ENCODE results near the gene ZNF560.
"Not testable (repeated sequence)": the region's sequence is repeated elsewhere in the genome, so short reads cannot be mapped to it uniquely, and the experiment has no call there.

ZNF560 gene

DNA sequence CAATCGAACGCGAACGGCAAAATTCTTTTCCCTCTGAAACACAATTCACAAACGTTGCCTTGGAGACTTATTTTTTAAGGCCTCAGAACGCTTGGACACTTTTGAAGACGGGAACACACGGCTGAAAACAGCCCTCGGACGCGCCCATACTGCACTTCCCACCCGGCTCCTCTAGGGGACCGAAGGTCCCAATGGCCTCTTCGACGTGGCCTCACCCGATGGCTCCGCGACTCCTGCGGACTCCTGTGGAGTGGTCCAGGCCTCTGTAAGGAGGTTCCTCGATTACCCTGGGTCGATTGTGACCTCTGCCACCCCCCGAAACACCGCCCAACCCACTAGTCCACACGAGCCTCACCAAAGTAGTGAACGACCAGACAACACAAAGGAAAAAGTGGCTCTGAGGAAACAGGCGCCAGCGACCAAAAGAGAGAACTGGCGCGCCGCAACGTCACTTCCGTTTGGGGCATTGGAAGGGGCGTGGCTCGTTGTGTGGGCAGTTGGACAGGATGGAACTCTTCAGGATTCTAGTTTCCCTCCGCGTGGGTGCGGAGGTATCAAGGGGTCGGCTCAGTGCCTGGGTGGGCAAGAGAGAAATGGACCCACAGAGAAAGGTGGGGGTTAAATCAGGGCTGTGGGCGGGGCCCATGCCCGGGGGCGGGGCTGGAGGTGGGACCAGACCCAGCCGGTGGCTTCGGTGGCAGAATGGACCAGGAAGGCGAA lies at the start of gene ZNF560:
TSS of gene ZNF560 (minus strand) at position 434 of the 720 bp plus-strand sequence. CDS start 23,303 bp downstream, outside the sequence.
- in situ Hi-C loops (cut with HindIII; ENCODE audit: low sequenced_read_pairs) = no loop called here

DNA sequence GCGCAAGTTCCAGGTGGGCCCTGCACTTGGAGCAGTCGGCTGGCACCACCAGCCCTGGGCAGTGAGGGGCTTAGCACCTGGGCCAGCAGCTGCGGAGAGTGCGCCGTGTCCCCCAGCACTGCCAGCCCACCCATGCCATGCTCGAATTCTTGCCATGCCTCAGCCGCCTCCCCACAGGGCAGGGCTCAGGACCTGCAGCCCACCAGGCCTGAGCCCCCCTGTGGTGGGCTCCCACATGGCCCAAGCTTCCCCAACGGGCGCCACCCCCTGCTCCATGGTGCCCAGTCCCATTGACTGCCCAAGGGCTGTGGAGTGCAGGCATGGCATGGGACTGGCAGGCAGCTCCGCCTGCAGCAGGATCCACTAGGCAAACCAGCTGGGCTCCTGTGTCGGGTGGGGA lies 49.5 kb upstream of the ZNF560 start:
- in situ Hi-C loops (cut with HindIII; ENCODE audit: low sequenced_read_pairs) = no loop called here

DNA sequence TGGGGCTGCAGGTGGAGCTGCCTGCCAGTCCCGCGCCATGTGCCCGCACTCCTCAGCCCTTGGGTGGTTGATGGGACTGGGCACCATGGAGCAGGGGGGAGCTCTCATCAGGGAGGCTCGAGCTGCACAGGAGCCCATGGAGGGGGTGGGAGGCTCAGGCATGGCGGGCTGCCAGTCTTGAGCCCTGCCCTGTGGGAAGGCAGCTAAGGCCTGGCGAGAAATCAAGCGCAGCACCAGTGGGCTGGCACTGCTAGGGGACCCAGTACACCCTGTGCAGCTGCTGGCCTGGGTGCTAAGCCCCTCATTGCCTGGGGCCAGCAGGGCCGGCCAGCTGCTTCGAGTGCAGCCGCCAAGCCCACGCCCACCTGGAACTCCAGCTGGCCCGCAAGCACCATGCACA lies 42.9 kb upstream of the ZNF560 start:
- in situ Hi-C loops (cut with HindIII; ENCODE audit: low sequenced_read_pairs) = not testable (repeated sequence)

DNA sequence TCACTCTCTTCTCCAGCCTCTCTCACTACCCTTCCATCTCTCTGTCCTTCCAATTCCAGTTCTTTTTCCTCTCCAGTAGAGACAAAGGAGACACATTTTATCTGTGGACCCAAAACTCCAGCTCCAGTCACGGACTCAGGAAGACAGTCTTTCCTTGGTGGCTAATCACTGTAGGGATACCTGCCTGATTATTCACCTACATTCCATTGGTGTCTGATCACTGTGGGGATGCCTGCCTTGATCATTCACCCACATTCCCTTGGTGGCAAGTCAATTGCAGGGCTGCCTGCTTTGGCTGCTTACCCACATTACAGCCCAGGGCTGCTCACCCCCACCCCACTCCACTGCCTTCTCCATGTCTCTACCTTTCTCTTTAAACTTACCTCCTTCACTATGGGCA lies 41.5 kb upstream of the ZNF560 start:
- in situ Hi-C loops (cut with HindIII; ENCODE audit: low sequenced_read_pairs) = not testable (repeated sequence)

DNA sequence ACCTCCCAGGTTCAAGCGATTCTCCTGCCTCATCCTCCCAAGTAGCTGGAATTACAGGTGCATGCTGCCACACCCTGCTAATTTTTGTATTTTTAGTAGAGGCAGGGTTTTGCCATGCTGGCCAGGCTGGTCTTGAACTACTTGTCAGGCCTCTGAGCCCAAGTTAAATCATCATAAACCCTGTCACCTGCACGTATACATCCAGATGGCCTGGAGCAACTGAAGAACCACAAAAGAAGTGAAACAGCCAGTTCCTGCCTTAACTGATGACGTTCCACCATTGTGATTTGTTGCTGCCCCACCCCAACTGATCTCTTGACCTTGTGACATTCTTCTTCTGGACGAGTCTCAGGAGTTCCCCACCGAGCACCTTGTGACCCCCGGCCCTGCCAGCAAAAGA lies 40.8 kb upstream of the ZNF560 start:
- in situ Hi-C loops (cut with HindIII; ENCODE audit: low sequenced_read_pairs) = not testable (repeated sequence)

DNA sequence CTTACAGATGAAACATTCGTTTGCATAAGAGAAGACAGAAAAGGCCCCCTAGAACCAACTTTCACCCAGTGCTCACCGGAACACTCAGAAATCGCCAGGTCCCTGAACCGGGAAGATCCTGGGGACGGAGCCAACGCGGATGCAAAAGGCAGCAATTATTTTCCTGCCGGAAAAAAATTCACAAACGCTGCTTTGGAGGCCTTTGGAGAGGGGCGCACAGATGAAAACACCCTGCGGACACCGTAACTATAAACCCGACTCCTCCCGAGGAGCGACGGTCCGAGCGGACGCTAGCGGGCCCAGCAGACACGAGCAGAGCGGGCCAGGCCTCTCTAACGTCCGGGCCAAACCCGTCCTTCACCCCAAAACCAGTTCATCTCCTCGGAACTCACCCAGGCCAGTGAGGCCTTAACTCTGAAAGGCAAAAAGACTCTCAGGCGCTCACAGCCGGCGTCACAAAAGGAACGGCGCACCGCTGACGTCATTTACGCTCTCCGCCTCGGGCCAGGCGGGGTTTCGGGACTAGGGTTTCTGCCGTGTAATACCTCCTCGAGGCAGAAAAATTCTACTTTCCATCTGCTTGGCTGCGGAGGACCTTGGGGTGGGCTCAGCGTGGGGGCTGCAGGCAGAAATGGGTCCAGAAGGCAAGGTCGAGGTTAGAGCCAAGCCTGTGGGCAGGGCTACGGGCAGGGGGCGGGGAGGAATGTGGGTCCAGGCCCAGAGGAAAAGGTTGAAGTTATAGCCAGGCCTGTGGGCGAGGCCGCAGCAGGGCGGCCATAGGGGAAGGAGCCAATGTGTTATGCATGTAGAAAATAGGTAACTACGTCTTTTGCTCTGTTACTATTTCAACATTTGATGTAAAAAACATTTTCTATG lies 40.0 kb upstream of the ZNF560 start, which contains the start of gene ZNF426:
TSS of gene ZNF426 (minus strand) at position 463 of the 876 bp plus-strand sequence. CDS start 2,413 bp downstream, outside the sequence.
- in situ Hi-C loops (cut with HindIII; ENCODE audit: low sequenced_read_pairs) = no loop called here

DNA sequence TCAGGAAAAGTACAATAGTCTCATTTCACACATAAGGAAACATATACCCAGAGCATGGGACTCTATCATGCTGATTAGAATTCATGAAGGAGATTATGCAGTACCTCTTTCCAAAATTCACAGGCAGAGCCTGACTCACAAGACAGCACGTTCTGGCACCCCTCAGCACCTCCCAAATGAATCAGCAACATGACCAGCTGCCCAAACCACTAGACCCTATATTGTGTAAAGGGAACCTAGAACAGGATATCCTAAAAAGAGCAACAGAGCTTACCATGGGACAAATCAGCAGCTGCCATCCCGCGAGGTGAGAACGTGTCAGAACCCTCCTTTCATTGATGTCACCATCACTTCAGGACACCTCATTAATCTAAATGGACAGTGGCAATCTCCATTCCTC lies 37.5 kb upstream of the ZNF560 start:
- in situ Hi-C loops (cut with HindIII; ENCODE audit: low sequenced_read_pairs) = no loop called here

DNA sequence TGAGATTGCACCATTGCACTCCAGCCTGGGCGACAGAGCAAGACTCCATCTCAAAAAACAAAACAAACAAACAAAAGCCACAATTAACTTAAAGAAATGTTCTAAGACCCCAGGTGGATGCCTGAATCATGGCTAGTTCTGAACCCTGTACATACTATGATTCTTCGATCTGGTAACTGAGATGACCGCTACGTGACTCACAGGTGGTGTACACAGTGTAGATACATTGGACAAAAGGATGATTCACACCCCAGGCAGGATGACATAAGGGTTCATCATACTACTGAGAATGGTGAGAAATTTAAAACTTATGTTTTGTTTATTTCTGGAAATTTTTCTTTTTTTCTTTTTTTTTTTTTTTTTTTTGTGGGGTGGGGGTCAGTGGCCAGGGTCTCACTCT lies 33.5 kb upstream of the ZNF560 start:
- in situ Hi-C loops (cut with HindIII; ENCODE audit: low sequenced_read_pairs) = no loop called here

DNA sequence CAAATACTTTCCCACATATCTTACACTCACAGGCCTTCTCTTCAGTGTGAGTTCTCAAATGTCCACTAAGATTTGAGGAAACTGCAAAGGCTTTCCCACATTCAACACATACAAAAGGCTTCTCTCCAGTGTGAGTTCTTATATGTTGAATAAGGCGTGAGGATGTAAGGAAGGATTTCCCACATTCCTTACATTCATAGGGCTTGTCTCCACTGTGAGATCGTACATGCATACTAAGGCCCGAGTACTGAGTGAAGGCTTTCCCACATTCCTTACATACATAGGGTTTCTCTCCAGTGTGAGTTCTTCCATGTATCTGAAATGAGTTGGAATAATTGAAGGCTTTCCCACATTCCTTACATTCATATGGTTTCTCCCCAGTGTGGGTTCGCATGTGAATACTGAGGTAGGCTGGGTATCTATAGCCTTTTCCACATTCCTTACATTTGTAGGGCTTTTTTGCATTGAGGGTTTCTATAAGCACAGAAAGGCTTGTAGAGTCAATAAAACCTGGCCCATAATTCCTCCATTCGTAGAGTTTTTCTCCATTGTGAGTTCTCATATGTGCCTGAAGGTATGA lies 30.4 kb upstream of the ZNF560 start:
- in situ Hi-C loops (cut with HindIII; ENCODE audit: low sequenced_read_pairs) = no loop called here

DNA sequence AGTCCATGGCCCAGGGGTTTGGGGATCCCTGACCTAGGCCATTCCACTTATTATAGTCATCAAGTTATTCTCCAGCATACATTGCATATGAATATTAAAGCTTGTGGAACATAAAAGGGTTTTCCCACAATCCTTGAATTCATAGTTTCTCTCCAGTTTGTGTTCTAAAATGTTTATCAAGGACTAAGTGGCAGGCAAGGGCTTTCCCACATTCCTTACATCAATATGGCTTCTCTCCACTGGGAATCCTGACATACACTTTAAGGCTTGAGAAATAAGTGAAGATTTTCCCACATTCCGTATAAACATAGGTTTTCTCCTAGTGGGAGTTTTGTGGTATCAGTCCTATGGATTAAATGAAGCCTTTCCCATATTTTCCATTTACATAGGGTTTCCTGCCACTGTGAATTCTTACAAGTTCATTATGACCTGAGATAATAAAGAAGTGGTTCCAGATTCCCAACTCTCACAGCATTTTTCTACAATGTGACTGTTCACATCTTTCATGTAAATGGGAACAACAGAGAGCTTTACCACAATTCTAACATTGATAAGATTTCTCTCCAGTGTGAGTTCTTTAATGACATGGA lies 25.6 kb upstream of the ZNF560 start:
- in situ Hi-C loops (cut with HindIII; ENCODE audit: low sequenced_read_pairs) = loop anchor here (5.0 kb wide), 1 partner anchor 57 kb away; no protein-coding TSS in a partner anchor

DNA sequence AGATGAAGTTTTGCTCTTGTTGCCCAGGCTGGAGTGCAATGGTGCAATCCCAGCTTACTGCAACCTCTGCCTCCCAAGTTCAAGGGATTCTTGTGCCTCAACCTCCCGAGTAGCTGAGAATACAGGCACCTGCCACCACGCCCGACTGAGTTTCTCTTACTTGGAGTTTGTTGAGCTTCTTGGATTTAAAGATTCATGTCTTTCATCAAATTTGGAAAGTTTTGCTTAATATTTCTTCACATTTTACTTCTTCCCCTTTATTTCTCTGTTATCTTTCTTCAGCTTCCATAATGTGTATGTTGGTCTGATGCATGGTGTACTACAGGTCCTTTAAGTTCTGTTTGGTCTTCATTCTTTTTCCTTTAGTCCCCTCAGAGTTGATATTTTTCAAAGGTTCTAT lies 8.9 kb upstream of the ZNF560 start:
- in situ Hi-C loops (cut with HindIII; ENCODE audit: low sequenced_read_pairs) = no loop called here

DNA sequence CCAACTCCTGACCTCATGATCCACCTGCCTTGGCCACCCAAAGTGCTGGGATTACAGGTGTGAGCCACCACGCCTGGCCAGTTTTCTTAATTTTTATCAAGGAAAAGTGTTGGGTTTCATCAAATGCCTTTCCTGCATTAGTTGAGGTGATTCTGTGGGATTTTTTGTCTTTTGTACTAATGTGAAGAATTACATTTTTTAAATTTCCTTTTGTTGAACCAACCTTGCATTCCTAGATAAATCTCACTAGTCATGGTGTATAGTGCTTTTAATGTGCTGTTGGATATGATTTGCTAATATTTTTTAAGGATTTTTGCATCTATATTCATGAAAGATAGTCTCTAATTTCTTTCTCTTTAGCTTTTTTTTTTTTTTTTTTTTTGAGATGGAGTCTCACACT lies 2.4 kb upstream of the ZNF560 start:
- in situ Hi-C loops (cut with HindIII; ENCODE audit: low sequenced_read_pairs) = no loop called here

DNA sequence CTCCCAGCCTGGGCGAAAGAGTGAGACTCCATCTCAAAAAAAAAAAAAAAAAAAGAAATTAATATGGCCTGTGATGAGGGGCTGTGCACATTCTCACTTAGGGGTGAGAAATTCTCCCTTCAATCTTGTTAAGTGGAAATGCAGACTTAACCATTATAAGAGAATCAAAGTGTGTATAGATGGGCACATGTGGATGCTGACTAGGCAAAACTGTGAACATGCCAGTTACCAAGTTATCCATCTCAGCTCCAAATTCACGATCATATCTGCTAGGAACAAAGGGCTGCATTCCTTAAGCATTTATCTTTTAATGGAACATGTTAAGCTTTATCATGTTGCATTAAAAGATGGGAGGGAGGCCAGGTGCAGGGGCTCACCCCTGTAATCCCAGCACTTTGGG lies 4.3 kb downstream of the ZNF560 start:
- in situ Hi-C loops (cut with HindIII; ENCODE audit: low sequenced_read_pairs) = no loop called here

DNA sequence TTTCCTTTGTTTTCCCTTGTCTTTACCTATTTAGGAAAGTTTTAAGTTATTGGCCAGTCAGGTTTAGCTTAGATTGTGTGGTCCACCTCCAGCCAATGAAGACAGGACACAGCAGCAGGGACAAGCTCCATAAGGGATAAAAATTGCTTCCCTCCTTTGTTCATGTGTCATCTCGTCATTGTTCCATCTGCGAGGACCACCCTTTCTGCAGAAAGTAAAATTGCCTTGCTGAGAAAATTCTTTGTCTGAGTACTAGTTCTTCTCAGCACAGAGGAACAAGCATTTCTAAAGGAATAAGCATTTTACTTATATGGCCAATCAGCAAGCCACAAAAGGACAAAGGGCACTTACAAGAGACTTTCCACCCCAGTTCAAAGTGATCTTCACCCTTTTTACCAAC lies 11.4 kb downstream of the ZNF560 start:
- in situ Hi-C loops (cut with HindIII; ENCODE audit: low sequenced_read_pairs) = no loop called here

DNA sequence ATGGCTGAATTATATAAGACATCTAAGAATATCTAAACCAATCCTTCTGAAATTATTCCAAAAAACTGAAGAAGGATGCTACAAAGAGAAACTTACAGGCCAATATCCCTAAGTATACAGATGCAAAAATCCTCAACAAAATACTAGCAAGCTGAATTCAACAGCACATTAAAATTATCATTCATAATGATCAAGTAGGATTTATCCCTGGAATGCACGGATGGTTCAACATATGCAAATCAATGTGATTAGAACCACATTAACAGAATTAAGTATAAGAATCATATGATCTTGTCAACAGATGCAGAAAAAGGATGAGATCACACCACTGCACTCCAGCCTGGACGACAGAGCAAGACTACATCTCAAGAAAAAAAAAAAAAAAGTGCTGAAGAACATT lies 13.3 kb downstream of the ZNF560 start:
- in situ Hi-C loops (cut with HindIII; ENCODE audit: low sequenced_read_pairs) = no loop called here

DNA sequence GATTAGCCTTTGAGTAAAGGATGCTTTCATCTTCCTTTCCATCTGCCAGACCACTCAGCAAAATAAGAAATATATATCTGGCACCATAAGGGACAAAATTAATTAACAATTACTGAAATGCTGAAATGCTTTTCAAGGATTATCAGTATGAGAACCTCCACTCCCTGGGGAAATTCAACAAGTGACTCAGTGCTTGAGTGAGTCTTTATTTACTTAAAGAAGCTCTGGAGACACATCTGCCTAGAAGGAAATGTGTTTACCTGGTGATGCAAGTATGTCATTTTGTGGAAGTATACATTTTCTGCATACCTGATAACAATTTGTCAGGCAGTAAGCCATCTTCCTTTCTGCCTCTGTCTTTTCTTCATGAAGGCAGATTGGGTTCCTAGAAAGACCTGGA lies 23.4 kb downstream of the ZNF560 start:
- in situ Hi-C loops (cut with HindIII; ENCODE audit: low sequenced_read_pairs) = no loop called here

DNA sequence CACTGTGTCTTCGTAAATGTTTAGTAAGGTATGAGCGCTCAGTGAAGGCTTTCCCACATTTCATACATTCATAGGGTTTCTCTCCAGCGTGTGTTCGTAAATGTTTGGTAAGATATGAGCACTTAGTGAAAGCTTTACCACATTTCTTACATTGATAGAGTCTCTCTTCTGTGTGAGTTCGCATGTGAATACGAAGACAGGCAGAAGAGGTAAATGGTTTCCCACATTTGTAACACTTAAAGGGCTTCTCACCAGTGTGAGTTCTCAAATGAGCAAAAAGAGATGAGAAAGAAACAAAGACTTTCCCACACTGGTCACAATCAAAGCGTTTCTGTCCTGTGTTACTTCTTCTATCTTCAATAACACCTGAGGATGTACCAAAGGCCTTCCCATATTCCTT lies 31.3 kb downstream of the ZNF560 start:
- in situ Hi-C loops (cut with HindIII; ENCODE audit: low sequenced_read_pairs) = loop anchor here (5.0 kb wide), 1 partner anchor 55 kb away; no protein-coding TSS in a partner anchor

DNA sequence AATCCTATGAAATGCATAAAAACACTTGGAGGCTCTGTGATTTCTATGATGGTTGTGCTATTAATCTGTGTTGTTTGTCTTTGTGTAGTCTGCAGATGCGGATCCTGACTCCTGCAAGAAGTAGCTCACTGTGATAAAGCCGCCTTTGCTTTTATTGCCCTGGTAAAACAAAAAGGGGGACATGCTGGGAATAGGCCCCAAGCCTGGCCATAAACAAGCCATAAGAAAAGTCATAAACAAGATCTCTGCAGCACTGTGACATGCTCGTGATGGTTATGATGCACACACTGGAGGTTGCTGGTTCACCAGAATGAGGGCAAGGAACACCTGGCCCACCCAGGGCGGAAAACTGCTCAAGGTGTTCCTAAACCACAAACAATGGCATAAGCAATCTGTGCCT lies 36.5 kb downstream of the ZNF560 start:
- in situ Hi-C loops (cut with HindIII; ENCODE audit: low sequenced_read_pairs) = no loop called here

DNA sequence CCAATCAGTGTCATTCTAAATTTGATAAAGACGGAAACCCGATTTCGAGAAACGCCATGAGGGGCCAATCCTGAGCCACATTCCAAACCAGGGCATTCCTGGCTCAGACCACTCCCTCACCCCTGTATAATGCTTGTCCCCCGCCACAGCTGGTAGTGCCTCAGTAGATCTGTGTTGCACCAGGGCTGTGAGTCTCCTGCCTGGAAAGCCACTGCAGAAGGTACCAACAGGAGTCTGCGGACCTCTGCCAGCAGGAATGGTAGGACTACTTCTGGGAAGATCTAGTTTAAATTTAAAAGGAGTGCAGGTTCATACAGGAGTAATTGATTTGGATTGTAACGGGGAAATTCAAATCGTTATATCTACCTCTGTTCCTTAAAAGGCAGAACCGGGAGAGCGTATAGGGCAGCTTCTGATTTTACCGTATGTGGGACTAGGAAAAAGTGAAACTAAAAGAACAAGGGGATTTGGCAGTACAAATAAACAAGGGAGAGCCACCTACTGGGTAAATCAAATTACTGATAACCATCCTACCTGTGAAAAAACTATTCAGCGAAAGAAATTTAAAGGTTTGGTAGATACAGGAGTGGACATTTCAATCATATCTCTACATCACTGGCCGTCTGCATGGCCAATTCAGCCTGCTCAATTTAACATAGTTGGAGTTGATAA lies 42.3 kb downstream of the ZNF560 start:
- in situ Hi-C loops (cut with HindIII; ENCODE audit: low sequenced_read_pairs) = no loop called here

DNA sequence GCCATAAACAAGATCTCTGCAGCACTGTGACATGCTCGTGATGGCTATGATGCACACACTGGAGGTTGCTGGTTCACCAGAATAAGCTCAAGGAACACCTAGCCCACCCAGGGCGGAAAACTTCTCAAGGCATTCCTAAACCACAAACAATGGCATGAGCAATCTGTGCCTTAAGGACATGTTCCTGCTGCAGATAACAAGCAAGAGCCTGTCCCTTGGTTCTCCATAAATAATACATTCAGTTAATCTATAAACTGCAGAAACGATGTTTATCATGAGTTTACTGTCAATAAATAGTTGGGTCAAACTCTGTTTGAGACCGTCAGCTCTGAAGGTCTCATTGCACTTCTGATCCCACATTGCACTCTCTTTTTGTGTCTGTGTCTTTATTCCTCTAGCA lies 44.5 kb downstream of the ZNF560 start:
- in situ Hi-C loops (cut with HindIII; ENCODE audit: low sequenced_read_pairs) = no loop called here

DNA sequence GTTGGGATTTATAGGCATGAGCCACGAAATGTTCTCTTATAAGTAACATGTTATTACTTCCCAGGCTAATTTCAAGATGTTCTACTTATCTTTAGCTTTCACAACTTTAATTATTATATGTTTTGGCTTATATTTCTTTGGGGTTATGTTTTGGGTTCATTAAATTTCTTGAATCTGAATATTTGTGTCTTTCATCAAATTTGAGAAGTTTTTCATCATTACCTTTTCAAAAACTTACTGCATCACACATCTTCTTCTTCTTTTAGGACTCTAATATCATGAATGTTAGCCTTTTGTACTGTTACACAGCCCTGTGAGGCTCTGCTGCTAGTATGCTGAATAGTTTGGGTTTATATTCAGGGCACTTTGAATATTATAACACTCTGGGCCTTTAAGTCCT lies 53.4 kb downstream of the ZNF560 start:
- in situ Hi-C loops (cut with HindIII; ENCODE audit: low sequenced_read_pairs) = no loop called here

Measured in endothelial cell of hepatic sinusoid (primary cell).